Activated CD4-positive, alpha-beta T cell treated with anti-CD3 and anti-CD28 coated beads, Interleukin-2, amount 50 U/mL, for 24 hours (primary cell): ENCODE data around the gene CD300LF.

Experiments used
- DNase-seq, 2 donors: peaks; one replicate each; pipeline ENCODE4 v3.0.0-alpha.2; 2020; ENCODE audit warnings: low read depth in 1 of 2, low spot score in 1 of 2

Gene CD300LF

DNA sequence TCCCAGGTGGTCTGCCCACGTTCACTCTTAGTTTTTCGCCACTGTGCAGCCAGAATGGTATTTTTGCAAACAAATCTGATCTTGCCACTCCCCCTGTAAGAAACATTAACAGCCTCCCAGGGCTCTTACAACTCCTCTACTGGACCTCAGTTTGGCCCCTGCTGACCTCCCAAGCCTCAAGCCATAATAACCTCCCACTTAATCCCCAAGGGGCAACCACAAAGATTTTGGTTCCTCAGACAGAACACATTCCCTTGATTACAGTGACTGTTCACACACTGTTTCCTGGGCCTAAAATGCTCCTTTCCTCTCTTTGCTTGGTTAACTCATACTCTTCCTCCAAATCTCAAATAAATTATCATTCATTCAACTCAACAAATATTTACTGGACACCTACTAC lies 67.7 kb downstream of the CD300LF start:
- no peak for DNase-seq

DNA sequence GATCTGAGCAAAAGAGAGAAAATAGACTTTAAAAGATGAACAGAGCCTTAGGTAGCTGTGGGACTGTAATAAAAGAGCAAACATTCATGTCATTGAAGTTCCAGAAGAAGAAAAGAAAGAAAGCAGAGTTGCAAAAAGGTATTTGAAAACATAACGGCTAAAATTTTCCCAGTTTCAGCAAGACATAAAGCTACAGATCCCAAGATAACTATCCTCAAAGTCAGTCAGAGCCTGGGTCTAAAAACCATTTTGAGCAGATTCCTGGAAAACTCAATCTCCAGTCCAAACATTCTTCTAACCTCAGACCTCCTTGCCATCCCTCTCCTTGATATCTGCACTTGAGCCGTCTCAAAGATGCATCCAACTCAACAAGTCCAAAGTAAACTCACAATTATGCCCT lies 68.3 kb downstream of the CD300LF start:
- no peak for DNase-seq
